GM19397 (cell line): Measurements from ENCODE around the gene SLC22A4.

ENCODE experiments used
- ATAC-seq: cut with Tn5 transposase; IDR thresholded peaks from one replicate; pipeline ENCODE4 v1.9.1; 2021; ENCODE audit warnings: mild to moderate bottlenecking, moderate library complexity; ENCODE audit not compliant: unreplicated experiment

SLC22A4 gene

DNA sequence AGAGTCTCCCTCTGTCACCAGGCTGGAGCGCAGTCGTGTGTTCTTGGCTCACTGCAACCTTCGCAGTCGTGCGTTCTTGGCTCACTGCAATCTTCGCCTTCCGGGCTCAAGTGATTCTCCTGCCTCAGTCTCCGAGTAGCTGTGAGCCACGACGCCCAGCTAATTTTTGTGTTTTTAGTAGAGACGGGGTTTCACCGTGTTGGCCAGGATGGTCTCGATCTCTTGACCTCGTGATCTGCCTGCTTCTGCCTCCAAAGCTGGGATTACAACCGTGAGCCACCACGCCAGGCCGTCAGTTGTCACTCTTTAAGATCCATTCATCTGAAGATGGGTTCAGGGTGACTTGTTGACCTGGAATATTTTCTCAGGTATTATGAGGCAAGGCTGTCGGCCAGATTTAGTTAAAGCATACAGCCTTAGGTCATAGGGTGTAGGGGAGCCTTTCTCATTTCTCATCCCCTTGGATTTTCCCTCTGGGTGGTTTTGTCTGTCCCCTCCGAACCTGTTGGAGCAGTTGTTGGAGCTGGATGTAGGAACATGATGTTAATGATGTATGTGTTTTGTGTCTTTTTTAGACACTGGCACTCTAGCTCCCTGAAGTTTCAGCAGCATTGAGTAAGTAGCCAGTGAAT lies 76.9 kb downstream of the SLC22A4 start:
- no peak for ATAC-seq

DNA sequence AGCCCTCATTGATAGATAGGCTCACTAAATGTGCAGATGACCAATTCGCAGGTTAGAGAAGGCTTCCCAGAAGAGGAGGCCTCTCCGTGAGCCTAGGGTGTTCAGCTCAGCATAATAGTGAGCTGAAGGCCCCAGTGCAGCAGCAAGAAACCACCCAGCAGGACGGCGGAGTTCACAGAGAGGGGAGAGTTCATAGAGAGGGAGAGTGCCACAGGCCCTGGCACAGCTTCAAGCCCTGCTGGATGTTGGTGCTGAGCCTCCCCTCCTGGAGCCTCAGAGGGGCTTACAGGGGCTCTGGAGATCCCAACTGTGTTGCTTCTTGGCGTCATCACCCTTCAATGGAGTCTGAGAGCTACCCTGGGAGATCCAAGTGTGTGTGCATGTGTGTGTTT lies 77.4 kb downstream of the SLC22A4 start:
- ATAC-seq, result no peak

DNA sequence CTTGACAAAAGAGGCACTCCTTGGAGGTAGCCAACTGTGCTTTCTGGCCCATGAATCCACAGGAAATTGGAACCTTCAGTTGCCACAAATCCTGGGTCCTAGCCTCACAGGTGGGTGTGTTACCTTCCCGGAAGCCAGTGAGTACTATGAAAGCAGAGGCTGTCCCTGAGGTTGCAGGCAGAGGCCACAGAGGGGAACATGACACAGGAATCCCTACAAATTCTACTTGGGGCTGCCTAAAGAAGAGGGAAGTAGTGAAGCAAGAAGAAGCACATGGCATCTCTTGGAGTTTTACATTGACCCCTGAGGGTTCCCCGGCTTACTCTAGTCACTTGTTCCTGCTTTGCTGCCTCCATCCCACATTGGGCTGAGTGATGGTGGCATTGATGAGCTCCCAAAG lies 77.9 kb downstream of the SLC22A4 start:
- no peak for ATAC-seq

DNA sequence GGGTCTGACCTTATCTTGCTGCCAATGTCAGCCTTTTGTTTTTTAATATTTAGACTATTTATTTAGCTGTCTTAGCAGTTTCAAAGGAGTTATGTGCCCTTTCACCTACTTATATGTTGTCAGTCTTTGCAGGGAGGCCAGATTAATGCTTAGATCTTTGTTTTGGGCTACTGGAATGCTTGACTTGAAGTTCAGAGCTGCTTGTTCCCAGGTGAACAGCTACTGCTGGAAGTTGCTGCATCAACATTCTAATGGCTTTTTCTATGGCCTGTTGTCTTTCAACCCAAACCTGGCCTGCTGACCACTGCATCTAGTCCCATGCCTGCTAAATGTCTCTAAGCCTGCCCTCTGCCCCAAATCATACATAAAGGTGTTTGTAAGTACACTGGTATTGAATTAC lies 78.3 kb downstream of the SLC22A4 start:
- no peak for ATAC-seq

GRCh38 chr5:132375957-132376356 lies 81.8 kb downstream of the SLC22A4 start:
- no peak for ATAC-seq

DNA sequence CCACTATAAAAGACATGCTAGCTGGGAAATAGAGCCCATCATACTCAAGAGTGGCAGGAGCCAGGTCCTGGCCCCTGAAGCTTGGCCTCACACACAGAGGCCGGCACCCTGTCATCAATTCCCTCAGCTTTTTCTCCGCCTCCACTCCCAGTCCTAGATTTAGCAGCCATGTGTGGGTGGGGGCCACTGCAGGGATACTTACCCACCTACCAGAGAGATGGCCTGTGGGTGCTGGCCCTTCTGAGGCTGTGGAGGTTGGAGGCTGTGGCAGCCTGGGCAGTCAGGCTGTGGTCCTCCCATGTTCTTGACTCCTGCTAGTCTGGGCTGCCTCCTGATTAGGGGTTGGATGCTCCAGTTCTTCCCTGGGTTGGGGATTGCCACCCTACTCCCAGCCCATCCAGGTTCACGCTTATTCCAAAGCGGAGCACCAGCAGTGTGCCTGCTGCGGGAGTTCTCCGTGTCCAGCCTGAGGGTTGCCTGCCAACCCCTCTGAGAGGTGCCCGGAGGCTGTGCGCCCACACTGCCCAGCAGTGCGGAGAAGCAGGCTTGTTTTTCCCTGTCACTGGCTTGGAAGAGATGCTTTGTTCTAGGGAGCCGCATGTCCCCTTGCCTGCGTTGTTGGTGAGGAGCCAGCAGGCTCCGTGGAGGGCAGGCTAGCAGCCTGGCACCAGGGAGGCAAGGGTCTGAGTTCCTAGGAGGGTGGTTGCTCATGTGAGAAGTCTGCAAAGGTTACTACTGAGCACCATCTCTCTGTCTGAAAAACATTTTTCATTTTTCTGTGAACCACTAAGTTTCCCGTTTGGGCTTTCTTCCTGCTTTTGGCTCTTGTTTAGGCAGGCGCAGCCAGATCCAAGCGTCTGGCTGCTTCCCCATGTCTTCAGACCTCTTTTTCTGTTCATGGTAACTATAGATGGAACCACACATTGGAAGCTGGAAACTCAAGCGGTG lies 82.8 kb downstream of the SLC22A4 start:
- ATAC-seq, result no peak

DNA sequence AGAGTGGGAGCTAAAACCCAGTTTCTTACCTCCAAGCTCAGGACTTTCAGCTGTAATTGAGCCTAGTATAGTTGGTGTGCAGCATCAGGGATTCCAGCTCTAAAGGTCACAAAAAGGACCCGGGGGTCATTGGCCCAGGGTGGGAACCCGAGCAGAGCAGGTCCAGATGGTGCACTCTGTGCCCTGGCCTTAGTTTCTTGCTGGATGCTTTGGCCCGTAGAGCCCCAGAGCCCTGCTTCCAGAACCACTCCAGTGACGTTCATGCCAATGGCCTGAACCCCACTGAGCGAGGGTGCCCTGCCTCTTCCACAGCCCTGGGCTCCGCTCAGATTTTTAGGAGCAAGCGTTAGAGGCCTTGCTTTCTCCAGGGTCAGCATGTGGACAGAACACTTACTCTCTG lies 83.5 kb downstream of the SLC22A4 start:
- ATAC-seq, result no peak

GRCh38 chr5:132378580-132378979 lies 84.4 kb downstream of the SLC22A4 start:
- no peak for ATAC-seq

GRCh38 chr5:132380047-132380446 lies 85.9 kb downstream of the SLC22A4 start:
- ATAC-seq, result no peak

- no peak for ATAC-seq
Measured at GRCh38 chr5:132380741-132381140, 86.5 kb downstream of the SLC22A4 start.

- no peak for ATAC-seq
Measured at GRCh38 chr5:132381614-132382013, 87.4 kb downstream of the SLC22A4 start.

GRCh38 chr5:132383261-132383660 lies 89.1 kb downstream of the SLC22A4 start:
- no peak for ATAC-seq

- ATAC-seq, result no peak
Measured at GRCh38 chr5:132383984-132384383, 89.8 kb downstream of the SLC22A4 start.

GRCh38 chr5:132384506-132385050 lies 90.4 kb downstream of the SLC22A4 start:
- ATAC-seq, result no peak

DNA sequence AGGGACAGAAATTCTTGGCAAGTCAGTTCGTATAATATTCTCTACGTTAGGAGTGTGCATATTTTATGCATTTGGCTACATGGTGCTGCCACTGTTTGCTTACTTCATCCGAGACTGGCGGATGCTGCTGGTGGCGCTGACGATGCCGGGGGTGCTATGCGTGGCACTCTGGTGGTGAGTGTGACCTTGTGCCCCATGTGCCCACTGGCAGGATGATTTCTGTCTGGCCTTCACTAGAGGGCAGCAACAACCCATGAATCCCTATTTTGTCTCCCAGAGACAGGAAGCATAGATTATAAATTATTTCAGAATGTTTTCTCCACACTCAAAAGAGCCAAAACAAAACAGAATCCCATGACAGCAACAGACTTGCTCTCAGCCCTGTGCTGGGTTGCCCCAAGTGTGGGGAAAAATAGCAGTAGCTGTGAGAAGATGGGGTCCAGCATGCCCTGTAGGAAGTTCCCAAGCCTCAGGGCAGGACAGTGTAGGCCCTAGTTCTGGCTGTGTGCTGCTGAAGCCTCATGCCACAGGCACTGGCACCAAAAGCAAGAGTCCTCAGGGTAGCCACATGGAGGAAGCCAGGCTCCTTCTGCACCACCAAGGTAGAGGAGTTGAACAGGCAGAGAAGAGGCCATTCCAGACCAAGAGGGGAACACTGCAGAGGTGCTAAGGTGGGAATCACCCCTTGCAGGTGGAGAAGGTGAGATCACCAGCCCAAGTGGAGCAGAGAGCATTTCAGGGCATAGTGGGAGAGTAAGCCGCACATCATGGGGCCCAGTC lies 91.3 kb downstream of the SLC22A4 start:
- no peak for ATAC-seq

DNA sequence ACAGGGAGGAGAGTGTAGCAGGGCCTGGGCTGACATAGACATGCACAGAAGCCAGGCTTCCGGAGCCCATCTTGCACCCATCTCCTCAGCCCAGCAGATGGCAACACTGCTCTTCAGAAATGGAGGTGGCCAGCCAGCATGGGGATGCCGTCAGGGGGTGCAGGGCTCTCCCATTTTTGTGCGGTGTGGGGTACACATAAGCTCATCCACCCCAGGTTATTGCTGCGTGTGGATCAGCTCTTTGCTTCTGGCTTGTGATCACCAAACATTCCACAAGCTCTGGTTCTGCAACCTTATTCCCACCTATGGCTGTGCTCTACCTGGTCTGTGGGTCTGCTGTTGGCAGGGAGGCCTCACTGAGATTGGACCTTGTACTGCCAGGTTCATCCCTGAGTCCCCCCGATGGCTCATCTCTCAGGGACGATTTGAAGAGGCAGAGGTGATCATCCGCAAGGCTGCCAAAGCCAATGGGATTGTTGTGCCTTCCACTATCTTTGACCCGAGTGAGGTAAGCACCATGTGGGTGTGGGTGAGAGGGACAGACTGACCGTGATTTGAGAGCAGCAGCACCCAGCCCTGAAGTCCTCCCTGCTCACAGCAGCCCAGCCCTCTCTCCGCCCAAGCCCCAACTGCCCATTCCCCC lies 92.6 kb downstream of the SLC22A4 start:
- ATAC-seq, result peak; percentile 86

GRCh38 chr5:132387640-132388117 lies 93.5 kb downstream of the SLC22A4 start:
- no peak for ATAC-seq

- no peak for ATAC-seq
Measured at GRCh38 chr5:132388244-132389050, 94.3 kb downstream of the SLC22A4 start.

- ATAC-seq, result no peak
Measured at GRCh38 chr5:132389051-132389331, 94.8 kb downstream of the SLC22A4 start.
